Measurements from ENCODE around the gene TMEM156. TPM values are rescaled to one million over a fixed set of nuclear protein-coding genes. Genes with fewer than 3 reads are reported as not detected.
"Not testable (repeated sequence)": the region's sequence is repeated elsewhere in the genome, so short reads cannot be mapped to it uniquely, and the experiment has no call there.

The TMEM156 gene
- total and polyA plus RNA-seq, 7 donors: 0.08 to 0.15 (median 0.10) TPM; not detected in 4

DNA sequence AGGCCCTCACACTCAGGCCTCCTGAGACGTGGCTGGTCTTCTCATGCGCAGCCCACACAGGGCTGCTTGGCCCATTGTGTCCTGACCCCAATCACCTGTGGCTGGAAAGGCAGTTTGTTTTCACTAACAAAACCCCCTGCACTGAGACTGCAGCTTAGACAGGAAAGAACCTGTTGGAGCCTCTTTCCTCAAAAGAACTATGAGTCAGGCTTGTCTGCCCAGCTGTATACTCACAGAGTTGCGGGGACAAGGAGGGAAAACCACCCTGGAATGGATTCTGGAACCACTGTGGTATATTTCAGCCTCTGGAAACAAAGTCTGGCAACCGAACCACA lies 5.2 kb upstream of the TMEM156 start:
- DNase-seq (no peak), ATAC-seq (no peak)
- TF ChIP-seq, protein P1, sequence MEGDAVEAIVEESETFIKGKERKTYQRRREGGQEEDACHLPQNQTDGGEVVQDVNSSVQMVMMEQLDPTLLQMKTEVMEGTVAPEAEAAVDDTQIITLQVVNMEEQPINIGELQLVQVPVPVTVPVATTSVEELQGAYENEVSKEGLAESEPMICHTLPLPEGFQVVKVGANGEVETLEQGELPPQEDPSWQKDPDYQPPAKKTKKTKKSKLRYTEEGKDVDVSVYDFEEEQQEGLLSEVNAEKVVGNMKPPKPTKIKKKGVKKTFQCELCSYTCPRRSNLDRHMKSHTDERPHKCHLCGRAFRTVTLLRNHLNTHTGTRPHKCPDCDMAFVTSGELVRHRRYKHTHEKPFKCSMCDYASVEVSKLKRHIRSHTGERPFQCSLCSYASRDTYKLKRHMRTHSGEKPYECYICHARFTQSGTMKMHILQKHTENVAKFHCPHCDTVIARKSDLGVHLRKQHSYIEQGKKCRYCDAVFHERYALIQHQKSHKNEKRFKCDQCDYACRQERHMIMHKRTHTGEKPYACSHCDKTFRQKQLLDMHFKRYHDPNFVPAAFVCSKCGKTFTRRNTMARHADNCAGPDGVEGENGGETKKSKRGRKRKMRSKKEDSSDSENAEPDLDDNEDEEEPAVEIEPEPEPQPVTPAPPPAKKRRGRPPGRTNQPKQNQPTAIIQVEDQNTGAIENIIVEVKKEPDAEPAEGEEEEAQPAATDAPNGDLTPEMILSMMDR (IDR thresholded peaks at IDR 0.05): no peak
- H3K4me1 ChIP-seq: no peaks in the 10 kb centered on the region
- H3K36me3 ChIP-seq (ENCODE audit: insufficient read depth in 1 of 2, low read depth in 1 of 2): no peaks in the 10 kb centered on the region
- H3K27ac ChIP-seq: no peak overlapping the region
- no peaks in the 10 kb centered on the region for H3K27me3 ChIP-seq (ENCODE audit: insufficient read depth in 3 of 3, low read length in 2 of 3)
- no peak overlapping the region for H3K4me3 ChIP-seq
- WGBS, 3 donors: 76 to 90% (median 85%) methylated on average over 4 of the region's 4 CpGs
- intact Hi-C loops (cut with DNase I): no loop called here
- no peaks in the 10 kb centered on the region for H3K9me3 ChIP-seq

DNA sequence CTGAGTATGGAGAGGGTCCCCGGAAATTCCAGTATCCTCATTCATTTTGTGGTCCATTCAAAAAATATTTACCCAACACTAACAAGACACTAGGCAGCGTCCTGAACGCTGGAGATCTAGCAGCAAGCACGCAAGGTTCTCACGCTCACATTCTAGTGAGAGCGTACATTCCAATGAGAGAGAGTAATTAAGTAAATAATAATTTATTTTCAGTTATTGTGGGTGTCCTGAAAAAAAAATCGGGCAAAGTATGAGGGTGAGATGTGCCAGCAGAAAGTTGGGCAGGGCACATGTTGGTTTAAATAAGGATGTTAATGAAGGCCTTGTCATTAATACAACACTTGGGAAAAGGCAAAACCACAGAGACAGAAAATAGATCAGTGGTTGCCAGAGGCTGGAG lies 4.0 kb upstream of the TMEM156 start:
- H3K4me1 ChIP-seq: no peaks in the 10 kb centered on the region
- WGBS, 3 donors: 89 to 91% (median 90%) methylated on average over 7 of the region's 7 CpGs
- intact Hi-C loops (cut with DNase I): no loop called here
- H3K36me3 ChIP-seq (ENCODE audit: insufficient read depth in 1 of 2, low read depth in 1 of 2): no peaks in the 10 kb centered on the region
- ATAC-seq: no peak
- no peak for DNase-seq
- TF ChIP-seq, protein P1 (IDR thresholded peaks at IDR 0.05): no peak
- no peak overlapping the region for H3K27ac ChIP-seq
- H3K9me3 ChIP-seq: no peaks in the 10 kb centered on the region
- H3K27me3 ChIP-seq (ENCODE audit: insufficient read depth in 3 of 3, low read length in 2 of 3): no peaks in the 10 kb centered on the region
- H3K4me3 ChIP-seq: no peak overlapping the region

DNA sequence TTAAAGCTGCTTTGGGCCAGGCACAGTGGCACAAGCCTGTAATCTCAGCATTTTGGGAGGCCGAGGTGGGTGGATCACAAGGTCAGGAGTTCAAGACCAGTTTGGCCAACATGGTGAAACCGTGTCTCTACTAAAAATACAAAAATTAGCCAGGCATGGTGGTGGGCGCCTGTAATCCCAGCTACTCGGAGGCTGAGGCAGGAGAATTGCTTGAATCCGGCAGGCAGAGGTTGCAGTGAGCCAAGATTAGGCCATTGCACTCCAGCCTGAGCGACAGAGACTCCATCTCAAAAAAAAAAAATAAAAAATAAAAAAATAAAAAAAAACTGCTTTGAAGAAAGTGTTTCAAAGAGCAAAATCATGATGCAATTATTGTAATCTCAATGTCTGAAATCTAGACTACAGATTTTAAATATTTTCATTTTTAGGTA lies 604 bp downstream of the TMEM156 start:
- H3K9me3 ChIP-seq; intact Hi-C loops (cut with DNase I); DNase-seq; H3K27me3 ChIP-seq (ENCODE audit: insufficient read depth in 3 of 3, low read length in 2 of 3); ATAC-seq; H3K4me3 ChIP-seq; H3K36me3 ChIP-seq (ENCODE audit: insufficient read depth in 1 of 2, low read depth in 1 of 2); H3K27ac ChIP-seq; H3K4me1 ChIP-seq: not testable (repeated sequence)
- 84 to 89% (median 85%) methylated on average over 6 of the region's 6 CpGs for WGBS, 3 donors

DNA sequence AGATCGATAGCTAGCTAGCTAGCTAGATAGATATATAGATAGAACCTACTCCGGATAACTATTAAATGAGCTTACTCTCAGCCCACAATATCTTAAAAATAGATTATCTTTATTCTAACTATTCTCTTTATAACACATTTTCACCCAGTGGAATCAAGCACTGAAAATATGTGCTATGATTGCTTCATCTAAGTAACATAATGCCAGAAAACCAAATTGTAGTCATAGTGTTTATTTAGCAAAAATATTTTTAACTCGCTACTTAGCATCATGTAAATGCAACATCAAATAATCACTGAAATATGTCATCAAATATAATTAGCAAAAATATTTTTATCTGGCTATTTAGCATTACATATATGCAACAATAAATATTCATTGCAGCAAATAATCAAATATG lies 1.5 kb downstream of the TMEM156 start:
- intact Hi-C loops (cut with DNase I): no loop called here
- H3K27ac ChIP-seq: no peak overlapping the region
- TF ChIP-seq, protein P1 (IDR thresholded peaks at IDR 0.05): no peak
- no peaks in the 10 kb centered on the region for H3K9me3 ChIP-seq
- H3K4me1 ChIP-seq: peaks cover 3% of the 10 kb centered on the region
- 74 to 84% (median 80%) methylated on average over 3 of the region's 3 CpGs for WGBS, 3 donors
- H3K27me3 ChIP-seq (ENCODE audit: insufficient read depth in 3 of 3, low read length in 2 of 3): no peaks in the 10 kb centered on the region
- no peak overlapping the region for H3K4me3 ChIP-seq
- H3K36me3 ChIP-seq (ENCODE audit: insufficient read depth in 1 of 2, low read depth in 1 of 2): no peaks in the 10 kb centered on the region
- no peak for ATAC-seq
- no peak for DNase-seq

DNA sequence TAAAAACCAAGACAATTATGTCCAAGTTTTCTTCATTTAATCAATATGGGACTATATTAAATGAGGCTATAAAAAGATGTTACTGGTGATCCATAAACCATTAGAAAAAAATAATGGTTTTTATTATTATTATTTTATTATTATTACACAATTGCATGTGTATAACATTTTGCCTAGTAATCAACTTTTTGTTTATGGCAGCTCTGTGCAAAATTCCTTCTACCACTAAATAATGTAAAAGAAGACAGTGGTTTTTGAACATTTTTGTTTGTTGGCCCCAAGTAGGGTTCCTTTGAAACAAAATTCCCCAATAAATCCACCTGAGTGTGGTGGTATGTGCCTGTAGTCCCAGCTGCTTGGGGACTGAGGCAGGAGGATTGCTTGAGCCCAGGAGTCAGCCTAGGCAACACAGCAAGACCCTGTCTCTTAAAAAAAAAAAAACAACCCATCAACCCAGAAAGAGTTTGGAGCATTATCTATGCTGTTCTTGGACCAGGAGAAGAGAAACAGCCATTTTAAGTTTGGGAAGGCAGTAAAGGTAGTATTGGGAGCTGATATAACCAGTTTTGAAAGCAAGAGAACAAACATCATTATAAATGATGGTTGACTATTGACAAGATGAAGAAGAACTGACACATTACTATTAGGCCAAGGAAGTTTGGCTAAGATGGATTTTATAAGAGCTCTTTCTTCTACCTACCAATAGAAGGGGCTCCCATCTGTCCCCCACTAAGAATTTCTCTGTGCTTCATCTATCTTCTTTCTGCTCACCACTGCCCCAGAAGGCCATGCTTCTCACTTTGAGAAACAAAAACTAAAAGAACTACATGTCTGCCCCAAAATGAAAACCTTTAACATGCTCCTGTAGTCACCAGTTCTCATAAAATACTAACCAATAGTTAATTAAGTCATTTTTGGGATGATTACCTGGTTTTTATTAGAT lies 2.2 kb downstream of the TMEM156 start:
- Histone ChIP-seq H3K4me3 (no peak overlapping the region), H3K36me3 (ENCODE audit: insufficient read depth in 1 of 2, low read depth in 1 of 2) (no peaks in the 10 kb centered on the region), H3K27me3 (ENCODE audit: insufficient read depth in 3 of 3, low read length in 2 of 3) (no peaks in the 10 kb centered on the region), H3K9me3 (no peaks in the 10 kb centered on the region), H3K27ac (no peak overlapping the region), H3K4me1 (peaks cover 3% of the 10 kb centered on the region)
- TF ChIP-seq, protein P1 (IDR thresholded peaks at IDR 0.05): no peak
- intact Hi-C loops (cut with DNase I): no loop called here
- no peak for ATAC-seq
- DNase-seq: no peak
